Left lung (tissue), 10 donors: ENCODE data around the gene FAM78A. TPM values are rescaled to one million over a fixed set of nuclear protein-coding genes. Genes with fewer than 3 reads are reported as not detected.
"Not testable (repeated sequence)": the region's sequence is repeated elsewhere in the genome, so short reads cannot be mapped to it uniquely, and the experiment has no call there.

Source experiments
- ATAC-seq: fragments of 200-7000 bp; cut with Tn5 transposase; one replicate; pipeline ENCODE4 v1.9.1; 2020; ENCODE audit warnings: moderate library complexity
- DNase-seq, 4 donors: peaks; one replicate each; pipeline ENCODE4 v3.0.0-alpha.2; 2013 to 2020
- H3K27ac ChIP-seq, 2 donors: fragments of 200-600 bp; sonication (generic) in 1 of 2; one replicate each; pipeline versions ENCODE4 v1.5.0 to v1.8.0; 2020 to 2021
- H3K27me3 ChIP-seq, 2 donors: fragments of 200-600 bp; sonication (generic) in 1 of 2; one replicate each; pipeline versions ENCODE4 v1.5.0 to v1.8.0; 2020 to 2021
- H3K36me3 ChIP-seq, 2 donors: fragments of 200-600 bp; sonication (generic) in 1 of 2; one replicate each; pipeline versions ENCODE4 v1.5.0 to v1.8.0; 2020 to 2021
- H3K4me1 ChIP-seq, 2 donors: fragments of 200-600 bp; one replicate each; pipeline ENCODE4 v1.8.0; 2021
- H3K4me3 ChIP-seq, 2 donors: fragments of 200-600 bp; sonication (generic) in 1 of 2; one replicate each; pipeline versions ENCODE4 v1.5.0 to v1.8.0; 2020 to 2021; ENCODE audit warnings: mild to moderate bottlenecking in 1 of 2
- H3K9me3 ChIP-seq, 2 donors: fragments of 200-600 bp; sonication (generic) in 1 of 2; one replicate each; pipeline versions ENCODE4 v1.5.0 to v1.8.0; 2020 to 2021
- CTCF ChIP-seq, 2 donors: fragments of 200-600 bp; sonication (generic) in 1 of 2; IDR thresholded peaks; one replicate each; pipeline versions ENCODE4 v1.5.0 to v1.8.0; 2021; ENCODE audit warnings: antibody characterized with exemption in 2 of 2
- intact Hi-C, 2 donors: fragments of 100-400 bp; cut with DNase I; formaldehyde crosslinking; loops; one replicate each; pipeline versions ENCODE4 v1.11.2 to v1.14.2; 2022
- polyA plus RNA-seq, 6 donors: library from polyadenylated mRNA; unstranded; fragments of 120-200 nt; gene quantifications; one replicate each; pipeline ENCODE4 v1.2.1, GENCODE V29; 2013; ENCODE audit not compliant: insufficient read length in 6 of 6
- total RNA-seq, 2 donors: library from RNA; stranded (reverse); fragmentation: NEBNext Ultra II Directional; extraction: Animal tissue kit (Norgen Biotek cat#: 25700); gene quantifications; one replicate each; pipeline ENCODE4 v1.2.1, GENCODE V29; 2021
- donor health status: DM: no; HTN: yes; CAD: no.
- donor health status: DM: no; HTN: no; CAD: no.

Gene FAM78A
- total and polyA plus RNA-seq, 8 donors, result 3.5 to 18.1 (median 6.5) TPM

GRCh38 chr9:131271506-131271931 lies 4.8 kb downstream of the FAM78A start:
- DNase-seq (no peak), ATAC-seq (no peak)
- no peak for TF ChIP-seq CTCF (IDR thresholded peaks at IDR 0.05)
- Histone ChIP-seq H3K36me3 (no peaks in the 10 kb centered on the region), H3K4me3 (peak overlapping the region in 1 of 2 donors; percentile 18), H3K4me1 (peaks cover 4 to 82% of the 10 kb centered on the region in 2 donors), H3K27ac (peak overlapping the region; percentile 85 to 87), H3K9me3 (no peaks in the 10 kb centered on the region), H3K27me3 (peaks cover 0 to 8% of the 10 kb centered on the region in 2 donors)
- intact Hi-C loops, result no loop called here

GRCh38 chr9:131271016-131271273 lies 5.4 kb downstream of the FAM78A start:
- peaks cover 4 to 88% of the 10 kb centered on the region in 2 donors for H3K4me1 ChIP-seq
- DNase-seq, H3K36me3 ChIP-seq, H3K9me3 ChIP-seq, intact Hi-C loops, H3K27me3 ChIP-seq, ATAC-seq: not testable (repeated sequence)
- peak overlapping the region in 1 of 2 donors; percentile 18 for H3K4me3 ChIP-seq
- peak overlapping the region; percentile 85 to 87 for H3K27ac ChIP-seq

GRCh38 chr9:131270171-131271015 lies 5.9 kb downstream of the FAM78A start:
- Histone ChIP-seq H3K36me3 (no peaks in the 10 kb centered on the region), H3K4me1 (peaks cover 4 to 93% of the 10 kb centered on the region in 2 donors), H3K4me3 (peak overlapping the region in 1 of 2 donors; percentile 18), H3K9me3 (no peaks in the 10 kb centered on the region), H3K27ac (peak overlapping the region; percentile 85 to 87), H3K27me3 (no peaks in the 10 kb centered on the region)
- intact Hi-C loops, result no loop called here
- peak in 3 of 4 donors; percentile 60 to 89 (median 86) for DNase-seq
- no peak for TF ChIP-seq CTCF (IDR thresholded peaks at IDR 0.05)
- ATAC-seq, result peak; percentile 59

- peaks cover 4 to 99% of the 10 kb centered on the region in 2 donors for H3K4me1 ChIP-seq
- peak overlapping the region in 1 of 2 donors; percentile 87 for H3K27ac ChIP-seq
- no peaks in the 10 kb centered on the region for H3K9me3 ChIP-seq
- no peaks in the 10 kb centered on the region for H3K27me3 ChIP-seq
- TF ChIP-seq CTCF (IDR thresholded peaks at IDR 0.05), result no peak
- H3K4me3 ChIP-seq, result no peak overlapping the region
- no peak for ATAC-seq
- peaks cover 0 to 8% of the 10 kb centered on the region in 2 donors for H3K36me3 ChIP-seq
- DNase-seq, result peak in 1 of 4 donors; percentile 71
- intact Hi-C loops, result no loop called here
Measured at GRCh38 chr9:131266266-131267229, 9.8 kb downstream of the FAM78A start.

- Histone ChIP-seq H3K9me3 (no peaks in the 10 kb centered on the region), H3K4me1 (peaks cover 0 to 76% of the 10 kb centered on the region in 2 donors), H3K27ac (peak overlapping the region in 1 of 2 donors; percentile 54), H3K27me3 (no peaks in the 10 kb centered on the region), H3K4me3 (no peak overlapping the region), H3K36me3 (peaks cover 0 to 31% of the 10 kb centered on the region in 2 donors)
- ATAC-seq (no peak), DNase-seq (peak in 1 of 4 donors; percentile 87)
- TF ChIP-seq CTCF (IDR thresholded peaks at IDR 0.05), result no peak
- intact Hi-C loops, result no loop called here
Measured at GRCh38 chr9:131264231-131264630, 12.1 kb downstream of the FAM78A start.
